GM19438 (cell line): Measurements from ENCODE around the gene FNTB.
A peak's percentile ranks its signal among the peaks of the same experiment; 100 is the strongest.
"Not testable (repeated sequence)": the region's sequence is repeated elsewhere in the genome, so short reads cannot be mapped to it uniquely, and the experiment has no call there.

Source experiments
- ATAC-seq: cut with Tn5 transposase; IDR thresholded peaks from one replicate; pipeline ENCODE4 v1.9.1; 2021; ENCODE audit warnings: low read depth; ENCODE audit not compliant: unreplicated experiment

FNTB gene

DNA sequence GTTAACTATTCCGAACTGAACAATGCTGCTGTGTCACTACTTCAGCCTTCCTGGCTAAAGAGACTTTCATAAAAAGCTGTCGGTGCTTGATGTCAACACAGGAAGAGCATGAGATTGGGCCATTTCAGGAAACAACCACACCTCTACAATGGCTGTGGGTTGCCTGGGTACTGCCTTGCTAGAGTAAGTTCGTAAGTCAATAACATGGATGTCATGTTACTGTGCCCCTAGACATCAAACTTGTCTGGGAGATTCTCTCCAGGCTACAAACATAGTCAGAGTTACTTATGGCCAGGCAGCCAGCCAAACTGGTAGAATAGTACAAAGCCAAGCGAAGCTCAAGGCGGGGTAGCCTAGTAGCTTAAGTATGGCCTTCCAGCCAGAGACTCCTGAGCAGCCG, 92.5 kb downstream of the FNTB start:
- ATAC-seq = no peak

DNA sequence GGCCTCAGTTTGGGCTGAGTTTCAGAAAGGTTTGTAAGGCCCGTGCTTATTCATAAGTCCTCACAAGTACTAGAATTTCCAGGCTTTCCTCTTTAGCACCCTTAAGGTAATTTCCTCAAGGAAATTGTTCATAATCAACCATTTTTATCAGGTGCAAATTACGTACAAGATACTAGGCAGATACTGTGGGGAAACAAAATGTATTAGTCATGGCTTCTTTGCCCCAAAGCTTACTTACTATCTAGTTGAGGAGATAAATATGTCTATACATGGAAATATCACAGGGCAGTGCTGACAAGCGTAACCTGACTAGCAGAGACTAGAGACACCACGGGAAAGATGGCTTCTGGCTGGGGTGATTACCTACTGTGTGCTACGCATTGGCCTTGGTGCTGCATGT, 93.1 kb downstream of the FNTB start:
- no peak for ATAC-seq

DNA sequence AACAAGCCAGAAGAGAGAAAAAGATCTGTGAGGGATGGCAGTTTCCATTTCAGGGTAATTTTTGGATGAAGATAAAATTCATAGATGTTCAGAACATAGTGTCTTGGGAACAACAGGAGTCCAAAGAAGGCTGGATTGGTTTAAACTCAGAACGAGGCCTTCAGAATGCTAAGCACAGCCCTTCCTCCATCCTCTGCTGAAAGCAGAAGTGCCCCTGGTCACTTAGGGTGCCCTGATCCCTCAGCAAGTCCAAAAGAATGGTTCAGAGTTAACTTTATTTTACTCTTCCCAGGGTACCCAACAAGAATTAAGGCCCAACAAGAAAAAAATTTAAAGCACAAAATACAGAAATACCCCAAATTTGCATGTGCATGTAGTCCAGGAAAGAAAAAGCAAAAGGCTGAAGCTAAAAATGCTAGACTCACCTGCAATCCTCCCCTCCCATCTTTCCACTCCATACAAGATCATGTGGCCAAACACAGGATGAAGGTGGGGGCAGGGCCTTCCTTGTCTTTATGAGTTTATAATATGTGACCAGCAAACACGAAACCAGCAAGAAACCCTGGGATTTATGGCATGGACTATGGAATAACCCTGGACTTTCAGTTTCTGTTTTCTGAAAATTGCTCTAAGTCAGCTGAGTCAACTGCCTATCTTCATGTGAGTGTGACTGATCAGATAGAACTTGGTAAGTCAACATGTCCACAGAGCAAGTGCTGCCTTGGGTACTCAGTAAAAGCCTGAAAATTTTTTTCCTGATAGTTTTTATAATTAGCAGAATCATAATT, 94.5 kb downstream of the FNTB start:
- no peak for ATAC-seq

DNA sequence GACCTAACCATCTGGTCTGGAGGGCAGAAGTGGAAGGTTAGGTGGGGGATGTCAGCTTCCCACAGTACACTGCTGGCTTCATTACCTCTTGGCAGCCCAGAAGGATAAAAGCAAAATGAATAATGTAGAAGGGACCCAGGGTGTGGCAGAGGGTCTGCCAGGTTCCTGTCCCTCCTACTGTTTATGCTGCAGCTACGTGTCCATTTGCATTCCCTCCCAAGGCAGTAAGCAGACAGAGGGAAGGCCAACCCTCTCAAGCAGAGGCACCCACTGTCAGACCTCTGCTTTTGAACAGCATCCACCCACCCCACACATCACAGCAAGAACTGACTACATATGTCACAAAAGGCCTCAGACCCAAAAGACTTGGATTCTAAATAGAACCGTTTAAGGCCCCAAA, 96.2 kb downstream of the FNTB start:
- ATAC-seq = no peak

DNA sequence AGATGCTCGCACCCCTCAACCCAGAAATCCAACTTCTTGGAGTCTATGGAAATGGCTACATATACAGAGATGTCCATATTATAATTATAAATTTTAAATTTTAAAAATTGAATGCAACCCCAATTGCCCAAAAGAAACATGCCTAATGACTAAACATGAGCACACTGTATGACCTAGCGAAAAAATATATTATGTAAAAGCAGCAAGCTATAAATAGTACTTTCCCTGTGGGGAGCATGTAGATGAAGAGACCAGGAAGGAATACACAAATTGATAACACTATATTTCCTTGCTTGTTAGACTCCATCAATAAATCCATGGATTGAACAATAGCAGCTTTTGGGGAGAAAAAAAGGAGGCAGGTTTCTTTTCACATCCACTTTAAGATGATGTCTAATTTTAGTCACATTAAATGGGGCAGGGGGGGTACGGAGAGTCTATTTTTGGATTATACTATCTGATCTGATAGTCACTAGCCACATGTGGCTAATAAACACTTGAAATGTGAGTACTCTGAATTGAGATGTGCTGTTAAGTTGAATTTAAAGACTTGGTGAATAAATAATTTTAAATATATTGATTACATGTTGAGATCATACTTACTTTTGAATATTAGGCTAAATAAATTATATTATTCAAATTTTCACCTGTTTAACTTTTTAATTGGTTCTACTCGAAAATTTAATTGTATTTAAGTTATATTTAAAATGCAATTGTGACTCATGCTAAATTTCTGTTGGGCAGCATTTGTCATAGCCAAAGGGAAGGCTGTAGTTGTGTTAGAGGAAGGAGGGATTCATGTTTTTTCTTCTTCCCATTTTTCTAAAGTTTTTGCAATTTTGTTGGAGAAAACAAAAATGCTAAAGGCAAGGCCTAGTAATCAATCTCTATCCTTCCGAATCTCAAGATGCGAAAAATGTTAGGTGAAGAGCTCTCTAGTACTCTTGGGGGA, 98.1 kb downstream of the FNTB start:
- no peak for ATAC-seq

DNA sequence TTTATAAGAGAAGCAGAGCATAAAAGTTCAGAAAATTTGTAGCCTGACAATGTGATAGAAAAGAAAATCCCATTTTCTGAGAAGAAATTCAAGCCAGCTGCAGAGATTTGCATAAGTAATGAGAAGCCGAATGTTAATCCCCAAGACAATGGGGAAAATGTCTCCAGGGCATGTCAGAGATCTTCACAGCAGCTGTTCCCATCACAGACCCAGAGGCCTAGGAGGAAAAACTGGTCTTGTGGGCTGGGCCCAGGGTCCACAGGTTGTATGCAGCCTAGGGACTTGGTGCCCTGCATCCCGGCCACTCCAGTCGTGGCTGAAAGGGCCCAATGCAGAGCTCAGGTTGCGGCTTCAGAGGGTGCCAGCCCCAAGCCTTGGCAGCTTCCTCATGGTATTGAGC, 100.0 kb downstream of the FNTB start:
- ATAC-seq = not testable (repeated sequence)

DNA sequence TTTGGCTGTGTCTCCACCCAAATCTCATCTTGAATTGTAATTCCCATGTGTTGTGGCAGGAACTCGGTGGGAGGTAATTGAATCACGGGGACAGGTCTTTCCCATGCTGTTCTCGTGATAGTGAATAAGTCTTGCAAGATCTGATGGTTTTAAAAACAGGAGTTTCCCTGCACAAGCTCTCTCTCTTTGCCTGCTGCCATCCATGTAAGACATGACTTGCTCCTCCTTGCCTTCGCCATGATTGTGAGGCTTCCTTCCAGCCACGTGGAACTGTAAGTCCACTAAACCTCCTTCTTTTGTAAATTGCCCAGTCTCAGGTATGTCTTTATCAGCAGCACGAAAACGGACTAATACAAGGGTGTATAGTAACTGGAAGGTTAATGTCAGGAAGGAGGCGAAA, 101.1 kb downstream of the FNTB start:
- not testable (repeated sequence) for ATAC-seq

DNA sequence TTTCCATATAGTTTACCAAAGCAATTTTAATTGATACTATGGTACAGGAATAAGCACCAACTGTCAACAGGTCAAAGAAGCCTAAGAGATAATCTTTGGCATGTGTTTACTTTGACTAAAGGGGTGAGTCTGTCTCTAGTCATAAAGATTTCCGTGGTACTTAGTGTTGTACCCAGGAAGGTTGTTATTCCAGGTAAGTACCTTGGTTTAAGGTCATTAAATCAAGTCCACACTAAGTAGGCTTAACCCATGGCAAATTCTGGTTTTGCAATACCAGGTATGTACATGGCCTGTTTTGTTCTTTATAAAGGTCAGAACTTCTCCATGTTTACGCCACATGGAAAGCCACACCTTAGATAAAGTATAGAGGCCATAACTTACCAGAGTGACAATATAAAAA, 105.7 kb downstream of the FNTB start:
- ATAC-seq = no peak

DNA sequence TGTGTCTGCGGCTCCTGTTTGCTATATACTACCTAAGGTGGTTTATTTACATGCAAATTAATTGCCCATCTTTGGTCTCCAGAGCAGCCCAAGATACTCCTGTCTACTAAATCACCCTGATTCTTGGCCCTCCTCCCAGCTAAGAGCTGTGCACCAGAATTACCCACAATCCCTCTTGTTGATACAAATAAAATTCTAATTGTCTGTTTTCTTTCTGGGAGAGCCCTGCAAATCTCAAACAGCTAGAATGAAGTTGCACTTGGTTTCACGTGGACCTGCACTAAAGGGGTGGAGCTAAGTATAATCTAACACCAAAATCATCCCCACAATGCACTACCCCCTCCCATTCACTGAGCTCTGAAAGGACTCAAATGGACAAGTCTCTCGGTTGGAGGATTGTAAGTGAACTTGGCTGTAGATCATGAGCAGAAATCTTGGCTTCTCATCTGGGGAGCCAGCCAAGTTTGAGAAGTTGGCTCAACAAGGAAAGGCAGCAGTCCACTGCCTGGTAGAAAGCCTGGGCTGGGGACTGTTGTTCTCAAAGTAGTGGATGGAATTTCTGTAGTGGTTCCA, 109.0 kb downstream of the FNTB start:
- no peak for ATAC-seq

DNA sequence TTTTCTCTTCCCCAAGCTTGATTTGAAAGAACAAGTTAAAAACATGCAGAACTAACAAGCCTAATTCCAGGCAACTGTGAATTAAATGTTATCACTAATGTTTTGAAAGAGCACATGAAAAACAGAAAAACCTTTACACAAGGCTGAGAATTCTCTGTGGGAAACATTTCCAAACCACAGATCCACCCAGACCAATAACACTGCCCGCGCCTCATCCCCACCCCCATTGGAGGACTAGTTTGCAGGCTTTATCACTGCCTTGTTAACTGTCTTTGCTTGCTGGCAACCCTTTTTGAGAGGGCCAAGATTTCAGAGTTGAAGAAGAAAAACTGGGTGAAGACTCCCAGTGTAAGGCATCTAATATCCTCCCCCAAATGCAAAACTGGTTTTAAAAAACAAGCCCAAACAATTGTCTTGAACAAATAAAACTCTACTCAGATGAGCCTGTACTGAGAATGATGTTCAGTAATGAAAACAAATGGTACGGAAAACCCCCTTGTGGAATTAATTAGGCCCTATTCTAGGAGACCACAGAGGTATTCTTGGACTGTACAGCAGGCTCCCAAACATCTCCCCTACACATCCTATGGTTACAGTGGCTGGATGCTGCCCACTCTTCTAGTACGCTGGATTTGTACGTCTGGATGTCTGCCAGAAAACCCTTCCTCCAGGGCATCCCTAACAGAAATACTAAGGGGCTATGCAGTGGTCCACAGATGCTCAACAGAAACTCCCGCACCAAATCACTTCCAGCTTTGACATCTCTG, 109.8 kb downstream of the FNTB start:
- ATAC-seq = no peak

DNA sequence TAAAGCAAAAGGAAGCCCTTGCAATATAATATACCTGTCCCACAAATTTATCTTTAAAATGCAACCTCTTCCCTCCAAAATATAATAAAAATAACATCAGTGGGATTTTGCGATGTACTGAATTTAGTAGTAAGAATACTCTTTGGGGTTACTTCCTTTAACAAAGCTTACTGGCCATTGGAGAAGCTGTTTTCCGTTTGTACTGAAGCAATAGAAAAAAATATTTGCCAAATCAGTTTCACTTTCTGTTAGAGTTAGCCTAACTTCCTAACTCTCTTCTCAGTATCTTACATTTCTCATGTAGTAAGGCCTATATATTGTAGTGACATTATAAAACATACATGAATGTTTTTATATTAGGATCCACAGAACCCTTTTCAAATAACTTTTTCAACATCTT, 111.9 kb downstream of the FNTB start:
- no peak for ATAC-seq

DNA sequence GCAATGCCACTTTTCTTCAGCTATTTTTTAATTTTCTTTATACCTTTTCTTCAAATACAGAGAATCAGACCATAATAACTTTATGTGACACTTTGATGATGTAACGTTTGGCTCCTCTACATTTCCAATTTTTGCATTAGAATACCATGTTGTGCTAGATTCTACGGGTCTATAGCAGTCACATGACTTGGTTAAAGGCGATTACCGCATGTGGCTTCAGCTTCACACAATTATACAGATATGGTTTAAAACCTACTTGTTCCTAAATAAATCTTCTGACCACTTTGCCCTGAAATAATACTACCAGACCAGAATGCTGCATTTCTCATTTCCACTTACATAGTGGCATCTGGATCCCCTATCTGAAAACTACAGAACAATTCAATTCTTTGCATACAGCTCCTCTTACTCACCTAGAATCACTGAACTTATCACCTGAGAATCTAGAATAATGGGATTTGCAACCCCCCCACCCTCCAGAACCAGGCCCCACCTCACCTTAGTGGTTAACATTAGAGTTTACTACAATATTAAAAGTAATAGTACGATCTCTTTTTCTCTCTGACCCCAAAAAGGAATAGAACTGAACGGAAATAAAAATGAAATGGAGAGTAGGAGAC, 114.3 kb downstream of the FNTB start:
- no peak for ATAC-seq

DNA sequence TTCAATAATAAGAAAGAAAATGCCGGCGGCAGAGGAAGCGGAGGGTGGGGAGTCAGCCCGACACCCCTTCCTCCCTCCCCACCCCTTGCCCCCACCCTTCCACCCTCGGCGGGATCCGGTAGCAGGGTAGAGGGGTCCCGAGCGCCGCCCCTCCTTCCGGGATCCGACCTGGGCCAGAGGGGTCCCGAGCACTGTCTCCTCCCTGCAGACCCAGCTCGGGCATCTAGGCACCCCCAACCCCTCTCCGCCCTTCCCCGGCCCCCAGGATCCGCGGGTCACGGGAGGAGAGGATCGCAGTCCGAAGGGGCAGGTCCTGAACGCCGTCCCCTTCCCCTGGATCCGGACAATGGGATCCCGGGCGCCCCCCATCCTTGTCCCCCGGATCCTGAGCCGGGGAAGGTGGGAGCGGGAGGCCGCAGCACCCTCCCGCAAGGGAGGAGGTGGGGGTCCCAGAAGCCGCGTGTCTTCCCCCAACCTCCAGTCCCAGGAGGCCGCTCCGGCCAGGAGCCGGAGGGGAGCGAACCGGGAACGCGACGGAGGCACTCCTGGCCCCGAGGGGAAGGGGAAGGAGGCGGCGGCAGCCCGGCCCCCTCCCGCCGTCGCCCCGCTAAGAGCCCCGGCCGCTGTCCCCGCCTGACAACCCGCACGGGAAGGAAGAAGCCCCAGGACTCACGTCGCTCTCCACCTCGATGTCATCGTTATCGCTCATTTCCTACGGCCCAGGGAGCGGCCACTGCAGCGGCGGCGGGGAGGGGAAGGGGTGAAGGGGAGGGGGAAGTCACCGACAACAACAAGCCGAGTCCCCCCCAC, 115.1 kb downstream of the FNTB start:
- peak; percentile 29 for ATAC-seq

DNA sequence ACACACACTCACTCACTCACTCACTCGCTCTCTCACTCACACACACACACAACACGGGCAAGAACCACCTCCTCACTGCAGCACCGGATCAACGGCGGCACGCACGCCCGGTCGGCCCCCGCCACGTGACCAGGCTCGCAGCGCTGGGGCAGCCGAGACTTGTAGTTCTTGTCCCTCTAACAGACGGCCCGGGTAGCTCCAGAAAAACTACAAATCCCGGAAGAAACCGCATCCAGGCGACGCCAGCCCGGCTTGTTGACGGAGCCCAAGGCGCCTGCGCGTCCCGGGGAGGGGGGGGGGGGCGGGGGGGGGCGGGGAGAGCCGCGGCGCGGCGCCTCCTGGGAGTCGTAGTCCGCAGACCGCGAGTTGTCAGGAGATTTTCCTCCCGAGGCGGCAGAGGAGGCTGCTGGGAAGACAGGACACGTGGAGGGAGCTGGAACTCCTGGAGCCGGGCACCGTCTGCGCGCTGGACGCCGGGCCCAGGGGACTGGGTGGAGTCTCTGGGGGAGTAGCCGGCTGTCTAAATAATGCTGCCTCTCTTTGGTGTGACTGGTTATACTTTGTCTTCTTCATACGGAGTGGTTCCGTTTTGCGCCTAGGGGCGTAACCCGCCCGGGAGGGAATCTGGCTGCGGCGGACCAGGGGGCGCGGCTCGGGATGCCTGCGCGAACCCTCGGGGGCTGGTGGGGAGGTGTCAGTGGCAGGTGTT, 115.9 kb downstream of the FNTB start, which contains the start of gene MAX:
Gene MAX (minus strand): TSS at position 77 of the 709 bp plus-strand sequence. CDS start 178 bp downstream, outside the sequence.
- ATAC-seq = peak; percentile 76

DNA sequence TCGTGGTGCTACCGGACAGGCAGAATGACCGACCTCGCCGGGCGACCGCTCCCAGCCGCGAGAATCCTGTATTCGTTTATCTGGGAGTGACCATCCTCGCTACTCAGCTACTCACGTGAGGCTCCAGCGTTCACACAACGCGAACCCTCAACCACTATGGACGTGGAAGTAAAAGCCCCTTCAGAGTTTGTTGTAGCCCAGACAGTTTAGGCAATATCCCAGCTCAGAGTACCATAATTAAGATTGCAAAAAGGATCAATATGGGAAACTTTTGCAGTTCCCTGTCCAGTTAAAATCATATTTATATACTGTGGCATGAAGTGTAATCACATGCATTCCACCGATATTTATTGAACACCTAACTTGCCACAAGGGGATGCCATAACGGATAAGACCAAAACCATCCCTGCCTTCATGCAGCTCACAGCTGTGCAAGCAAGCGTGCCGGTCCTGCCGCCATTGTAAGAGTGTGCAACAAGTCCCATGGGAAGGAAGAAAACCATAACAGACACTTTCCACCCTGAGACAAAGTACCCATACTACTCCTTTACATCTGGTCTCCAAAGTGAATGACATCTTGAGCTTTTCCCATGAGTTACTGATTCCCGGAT, 116.6 kb downstream of the FNTB start:
- ATAC-seq = no peak

DNA sequence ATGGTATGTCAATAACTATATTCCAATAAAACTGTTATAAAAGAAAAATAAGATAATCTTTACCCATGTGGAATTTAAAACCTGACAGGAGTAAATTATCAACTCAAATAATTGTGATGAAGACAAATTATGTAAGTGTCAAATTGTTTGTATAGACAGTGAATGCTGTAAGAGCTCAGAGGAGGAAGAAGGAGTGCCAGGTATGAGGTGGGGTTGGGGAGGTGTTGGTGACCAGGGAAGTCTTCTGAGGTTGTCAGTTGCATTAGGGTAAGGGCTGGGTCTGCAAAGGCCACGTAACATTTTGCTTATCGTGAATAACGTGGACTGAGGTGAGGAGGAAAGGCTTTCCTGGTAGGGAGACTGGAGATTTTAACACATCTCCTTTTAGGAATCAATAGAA, 118.1 kb downstream of the FNTB start:
- no peak for ATAC-seq

DNA sequence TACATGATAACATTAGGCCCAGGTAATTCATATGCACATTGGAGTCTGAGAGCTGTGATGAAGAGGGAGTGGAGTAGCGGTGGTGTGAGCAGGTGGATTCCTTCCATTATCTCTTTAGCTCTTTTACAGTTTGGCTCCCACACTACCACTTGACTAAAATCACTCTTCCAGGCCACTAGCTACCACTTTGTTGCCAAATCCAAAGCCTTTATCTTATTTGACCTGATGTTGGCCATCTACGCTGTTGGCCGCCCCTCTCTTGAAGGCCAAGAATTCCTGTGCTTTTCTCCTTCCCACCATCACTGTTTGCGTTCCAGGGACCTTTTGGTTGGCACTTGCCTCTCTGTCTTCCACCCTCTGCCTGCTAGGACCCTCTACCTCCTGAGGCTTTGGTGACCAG, 119.6 kb downstream of the FNTB start:
- no peak for ATAC-seq

DNA sequence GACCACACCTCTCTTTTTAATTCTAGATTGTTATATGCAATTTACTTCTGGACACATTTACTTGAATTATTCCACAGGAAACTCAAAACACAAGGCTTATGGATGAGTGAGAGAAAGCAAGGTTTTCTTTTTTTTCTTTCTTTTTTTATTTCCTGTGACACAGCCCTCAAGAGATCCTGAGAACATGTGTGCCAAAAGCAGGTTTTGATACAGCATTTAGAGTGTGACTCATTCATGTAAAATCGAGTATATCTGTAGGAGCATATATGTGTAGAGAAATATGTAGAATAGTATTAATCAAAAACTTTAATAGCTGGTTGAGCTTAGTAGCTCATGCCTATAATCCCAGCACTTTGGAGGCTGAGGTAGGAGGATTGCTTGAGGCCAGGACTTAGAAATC, 120.0 kb downstream of the FNTB start:
- ATAC-seq = no peak
